Fibroblast of pulmonary artery (primary cell): Measurements from ENCODE around the gene CDH23.

Source experiments
- DNase-seq: peaks from one replicate; pipeline ENCODE4 v3.0.0-alpha.2; 2010; ENCODE audit warnings: low read depth
- H3K4me3 ChIP-seq: replicated peaks from 2 replicates; pipeline ENCODE4 v1.5.1; 2011; ENCODE audit warnings: low read depth, mild to moderate bottlenecking, control low read depth, low read length, moderate library complexity
- TF ChIP-seq, protein P1 (sequence below): IDR thresholded peaks from 2 replicates; pipeline ENCODE4 v1.5.1; 2011; ENCODE audit warnings: mild to moderate bottlenecking, control low read depth, low read length, inconsistent platforms; ENCODE audit errors: missing control alignments

The CDH23 gene

GRCh38 chr10:71844084-71844483 lies 447.4 kb downstream of the CDH23 start:
- no peak overlapping the region for H3K4me3 ChIP-seq
- no peak for DNase-seq
- TF ChIP-seq, protein P1, sequence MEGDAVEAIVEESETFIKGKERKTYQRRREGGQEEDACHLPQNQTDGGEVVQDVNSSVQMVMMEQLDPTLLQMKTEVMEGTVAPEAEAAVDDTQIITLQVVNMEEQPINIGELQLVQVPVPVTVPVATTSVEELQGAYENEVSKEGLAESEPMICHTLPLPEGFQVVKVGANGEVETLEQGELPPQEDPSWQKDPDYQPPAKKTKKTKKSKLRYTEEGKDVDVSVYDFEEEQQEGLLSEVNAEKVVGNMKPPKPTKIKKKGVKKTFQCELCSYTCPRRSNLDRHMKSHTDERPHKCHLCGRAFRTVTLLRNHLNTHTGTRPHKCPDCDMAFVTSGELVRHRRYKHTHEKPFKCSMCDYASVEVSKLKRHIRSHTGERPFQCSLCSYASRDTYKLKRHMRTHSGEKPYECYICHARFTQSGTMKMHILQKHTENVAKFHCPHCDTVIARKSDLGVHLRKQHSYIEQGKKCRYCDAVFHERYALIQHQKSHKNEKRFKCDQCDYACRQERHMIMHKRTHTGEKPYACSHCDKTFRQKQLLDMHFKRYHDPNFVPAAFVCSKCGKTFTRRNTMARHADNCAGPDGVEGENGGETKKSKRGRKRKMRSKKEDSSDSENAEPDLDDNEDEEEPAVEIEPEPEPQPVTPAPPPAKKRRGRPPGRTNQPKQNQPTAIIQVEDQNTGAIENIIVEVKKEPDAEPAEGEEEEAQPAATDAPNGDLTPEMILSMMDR, result no peak

DNA sequence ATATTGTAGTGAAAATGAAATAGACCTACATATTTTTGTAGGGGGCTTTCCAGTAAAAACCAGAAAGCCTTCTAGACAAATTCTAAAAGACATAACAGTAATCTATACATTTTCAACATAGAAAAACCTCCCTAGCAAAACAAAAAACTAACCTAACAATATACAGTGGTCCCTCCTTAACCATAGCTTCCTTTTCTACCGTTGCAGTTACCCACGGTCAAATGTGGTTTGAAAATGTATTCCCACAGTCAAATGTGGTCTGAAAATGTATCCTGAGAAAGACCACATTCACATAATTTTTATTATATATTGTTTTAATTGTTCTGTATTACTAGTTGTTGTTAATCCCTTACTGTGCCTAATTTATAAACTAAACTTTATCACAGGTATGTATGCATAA lies 448.0 kb downstream of the CDH23 start:
- H3K4me3 ChIP-seq, result no peak overlapping the region
- no peak for DNase-seq
- TF ChIP-seq, protein P1, result no peak

DNA sequence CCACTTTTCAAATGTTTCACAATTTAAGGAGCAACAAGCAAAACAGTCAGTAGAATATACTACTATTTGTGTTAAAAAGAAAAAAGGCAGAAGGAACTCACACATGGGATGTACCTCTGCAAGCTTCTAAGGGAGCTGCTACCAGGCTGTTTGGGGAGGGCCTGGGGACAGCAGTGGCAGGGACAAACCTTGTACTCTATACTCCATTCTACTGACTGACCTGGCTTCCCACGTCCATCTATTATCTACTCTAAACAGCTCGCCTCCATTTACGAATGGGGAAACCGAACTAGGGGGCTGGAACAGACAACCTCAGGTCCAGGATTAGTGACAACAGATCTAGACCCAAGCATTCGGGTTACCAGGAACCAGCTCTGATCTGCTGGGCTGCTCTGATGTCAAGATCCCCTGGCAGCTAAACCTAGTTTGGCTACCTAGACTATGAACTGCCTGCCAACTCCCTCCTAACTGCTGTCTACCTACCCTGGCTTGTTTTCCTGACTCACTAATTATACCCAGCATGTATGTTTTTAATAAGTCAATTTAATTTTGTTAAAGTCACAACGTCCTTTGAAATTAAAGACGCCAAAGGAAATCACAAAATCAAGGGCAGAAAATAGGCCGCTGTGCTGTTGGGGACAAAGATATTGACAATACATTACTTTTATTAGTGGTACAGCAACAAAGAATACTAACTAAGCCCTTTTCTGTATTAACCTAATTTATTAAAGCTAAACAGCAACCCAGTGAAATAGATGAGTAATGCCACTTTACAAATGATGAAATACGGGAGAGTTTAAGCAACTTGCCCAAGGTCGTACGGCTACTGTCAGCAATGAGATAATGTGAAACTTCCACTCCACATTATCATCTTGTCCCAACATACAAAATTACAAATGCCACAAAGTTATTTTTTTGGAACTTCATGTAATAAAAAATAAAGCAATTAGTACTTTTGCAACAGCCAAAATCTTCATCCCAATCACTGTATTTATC lies 449.0 kb downstream of the CDH23 start:
- no peak overlapping the region for H3K4me3 ChIP-seq
- TF ChIP-seq, protein P1, result no peak
- no peak for DNase-seq

DNA sequence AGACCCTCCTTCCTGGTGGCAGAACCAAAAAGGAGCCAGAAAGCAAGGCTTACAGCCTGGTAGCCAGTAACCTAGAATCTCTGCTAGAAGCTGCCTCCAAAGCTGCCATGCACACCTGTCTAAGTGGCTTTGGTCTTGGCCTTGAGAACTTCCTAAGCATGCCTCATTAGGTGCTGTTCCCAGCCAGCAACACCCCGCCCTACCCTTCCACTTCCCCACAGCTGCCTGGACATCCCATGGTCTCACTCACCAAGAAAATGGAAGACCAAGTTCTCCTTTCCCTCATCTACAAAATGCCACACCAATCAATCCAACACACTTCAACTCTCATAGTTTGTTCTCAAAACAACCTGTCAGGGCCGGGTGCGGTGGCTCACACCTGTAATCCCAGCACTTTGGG lies 450.1 kb downstream of the CDH23 start:
- DNase-seq, result no peak
- no peak overlapping the region for H3K4me3 ChIP-seq
- TF ChIP-seq, protein P1, result no peak

DNA sequence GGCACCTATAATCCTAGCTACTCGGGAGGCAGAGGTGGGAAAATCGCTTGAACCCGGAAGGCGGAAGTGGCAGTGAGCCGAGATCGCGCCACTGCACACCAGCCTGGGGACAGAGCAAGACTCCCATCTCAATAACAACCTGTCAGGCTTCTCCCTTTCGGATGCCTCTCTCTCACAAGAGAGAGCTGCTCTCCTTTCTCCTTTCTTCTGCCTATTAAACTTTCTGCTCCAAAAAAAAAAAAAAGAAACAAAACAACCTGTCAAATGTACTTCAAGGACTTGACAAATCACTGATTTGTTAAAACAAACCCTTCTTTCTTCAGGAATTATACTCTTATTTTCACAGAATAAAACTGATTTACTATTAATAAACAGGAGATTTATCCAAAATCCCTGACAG lies 450.7 kb downstream of the CDH23 start:
- no peak for DNase-seq
- TF ChIP-seq, protein P1, result no peak
- H3K4me3 ChIP-seq, result no peak overlapping the region

- DNase-seq, result peak; percentile 47
- H3K4me3 ChIP-seq, result peak overlapping the region; percentile 82
- TF ChIP-seq, protein P1, result no peak
Observed at GRCh38 chr10:71848325-71849275, 451.9 kb downstream of the CDH23 start.
